HL-60 (cell line): ENCODE results near the gene PTPRR.

Source experiments
- DNase-seq, 2 experiments: peaks; one replicate each; pipeline ENCODE4 v3.0.0-alpha.2; 2010 to 2020; ENCODE audit warnings: low read depth in 1 of 2, low spot score in 1 of 2
- H3K27ac ChIP-seq: fragments of 250-450 bp; sonication (Bioruptor Pico); replicated peaks from 2 replicates; pipeline ENCODE4 v1.5.1; 2020; ENCODE audit warnings: mild to moderate bottlenecking, moderate library complexity
- H3K27me3 ChIP-seq: fragments of 250-450 bp; sonication (Bioruptor Pico); 2 replicates; pipeline ENCODE4 v1.5.1; 2021; ENCODE audit warnings: mild to moderate bottlenecking, moderate library complexity; ENCODE audit not compliant: insufficient read depth, poor library complexity, severe bottlenecking
- H3K4me3 ChIP-seq: replicated peaks from 2 replicates; pipeline ENCODE4 v1.5.1; 2011; ENCODE audit warnings: mild to moderate bottlenecking, control low read depth, low read length; ENCODE audit not compliant: insufficient read depth
- CTCF ChIP-seq: IDR thresholded peaks from one replicate; pipeline ENCODE4 v1.5.1; 2011; ENCODE audit warnings: low read length, control low read depth, inconsistent platforms; ENCODE audit not compliant: insufficient read depth
- GABPA ChIP-seq: IDR thresholded peaks from 2 replicates; pipeline ENCODE4 v1.6.1; 2012; ENCODE audit warnings: low read depth
- POLR2AphosphoS5 ChIP-seq: IDR thresholded peaks from 2 replicates; pipeline ENCODE4 v1.6.1; 2012; ENCODE audit warnings: low read depth
- REST ChIP-seq: IDR thresholded peaks from 2 replicates; pipeline ENCODE4 v1.6.1; 2012; ENCODE audit warnings: low read depth; ENCODE audit not compliant: insufficient replicate concordance
- SPI1 ChIP-seq: IDR thresholded peaks from 2 replicates; pipeline ENCODE4 v1.6.1; 2012; ENCODE audit warnings: low read depth, mild to moderate bottlenecking, borderline replicate concordance

The PTPRR gene

GRCh38 chr12:70598467-70599193, 321.9 kb downstream of the PTPRR start:
- Histone ChIP-seq H3K4me3 (no peak overlapping the region), H3K27me3 (no peaks in the 10 kb centered on the region), H3K27ac (no peak overlapping the region)
- TF ChIP-seq REST: no peak
- DNase-seq: no peak

GRCh38 chr12:70592664-70593063, 327.9 kb downstream of the PTPRR start:
- Histone ChIP-seq H3K27me3 (no peaks in the 10 kb centered on the region), H3K27ac (no peak overlapping the region), H3K4me3 (no peak overlapping the region)
- no peak for TF ChIP-seq SPI1
- no peak for DNase-seq

GRCh38 chr12:70590549-70591226, 329.9 kb downstream of the PTPRR start:
- Histone ChIP-seq H3K4me3 (no peak overlapping the region), H3K27me3 (no peaks in the 10 kb centered on the region), H3K27ac (no peak overlapping the region)
- DNase-seq: peak in 1 of 2 experiments; percentile 6
- TF ChIP-seq CTCF (no peak), POLR2AphosphoS5 (no peak), SPI1 (no peak), REST (no peak), GABPA (no peak)

GRCh38 chr12:70590051-70590450, 330.5 kb downstream of the PTPRR start:
- peak; percentile 23 to 55 for DNase-seq
- TF ChIP-seq POLR2AphosphoS5 (no peak), CTCF (peak; percentile 84), SPI1 (no peak)
- Histone ChIP-seq H3K27me3 (no peaks in the 10 kb centered on the region), H3K4me3 (no peak overlapping the region), H3K27ac (no peak overlapping the region)
